ENCODE measurements around the gene DLGAP1. TPM values are rescaled to one million over a fixed set of nuclear protein-coding genes. Genes with fewer than 3 reads are reported as not detected.

DLGAP1 gene
- total RNA-seq, 6 experiments from 2014 or later = 0.09 to 0.31 (median 0.18) TPM; not detected in 2

- Histone ChIP-seq H3K27me3 (no peaks in the 10 kb centered on the region), H3K4me3 (no peak overlapping the region), H3K27ac (peak overlapping the region; percentile 47 to 60 (median 57)), H3K4me1 (peaks cover 0 to 10% (median 0%) of the 10 kb centered on the region in 4 donors), H3K9me3 (no peaks in the 10 kb centered on the region), H3K36me3 (no peaks in the 10 kb centered on the region)
- intact Hi-C loops (cut with DNase I) = loop anchor here (10.0 kb wide), 3 partner anchors 76 to 376 kb away; partner anchors contain the start of gene TGIF1 (in 1 of the 2)
- TF ChIP-seq CTCF (IDR thresholded peaks at IDR 0.05) (no peak), POLR2A (IDR thresholded peaks at IDR 0.05) (no peak)
- DNase-seq = no peak
- 61% methylated on average over 3 of the region's 4 CpGs for WGBS (ENCODE audit: insufficient coverage, low coverage, low lambda C conversion rate, missing lambda C conversion rate)
- peak; percentile 28 to 65 (median 56) for ATAC-seq
Measured at GRCh38 chr18:3660739-3661515, 794.2 kb downstream of the DLGAP1 start.

GRCh38 chr18:3658529-3658928, 796.6 kb downstream of the DLGAP1 start:
- H3K9me3 ChIP-seq = no peaks in the 10 kb centered on the region
- H3K36me3 ChIP-seq = no peaks in the 10 kb centered on the region
- H3K4me3 ChIP-seq = no peak overlapping the region
- H3K27me3 ChIP-seq = no peaks in the 10 kb centered on the region
- ATAC-seq (no peak), DNase-seq (no peak)
- WGBS (ENCODE audit: insufficient coverage, low coverage, low lambda C conversion rate, missing lambda C conversion rate) = 59% methylated on average over 1 of the region's 1 CpG
- no peak overlapping the region for H3K27ac ChIP-seq
- H3K4me1 ChIP-seq = no peaks in the 10 kb centered on the region
- TF ChIP-seq POLR2A (IDR thresholded peaks at IDR 0.05) (no peak), CTCF (IDR thresholded peaks at IDR 0.05) (no peak)
- intact Hi-C loops (cut with DNase I) = no loop called here

- no peaks in the 10 kb centered on the region for H3K4me1 ChIP-seq
- no peak for TF ChIP-seq CTCF (IDR thresholded peaks at IDR 0.05)
- TF ChIP-seq POLR2A (IDR thresholded peaks at IDR 0.05) = no peak
- no peaks in the 10 kb centered on the region for H3K36me3 ChIP-seq
- peak in 2 of 4 donors; percentile 6 to 37 for ATAC-seq
- WGBS (ENCODE audit: insufficient coverage, low coverage, low lambda C conversion rate, missing lambda C conversion rate) = 63% methylated on average over 10 of the region's 15 CpGs
- no peak for DNase-seq
- intact Hi-C loops (cut with DNase I) = no loop called here
- no peak overlapping the region for H3K4me3 ChIP-seq
- no peaks in the 10 kb centered on the region for H3K27me3 ChIP-seq
- peak overlapping the region in 1 of 3 donors; percentile 7 for H3K27ac ChIP-seq
- no peaks in the 10 kb centered on the region for H3K9me3 ChIP-seq
Measured at GRCh38 chr18:3655254-3656050, 799.7 kb downstream of the DLGAP1 start.

- Histone ChIP-seq H3K27me3 (no peaks in the 10 kb centered on the region), H3K36me3 (no peaks in the 10 kb centered on the region), H3K4me3 (no peak overlapping the region), H3K27ac (peak overlapping the region in 1 of 3 donors; percentile 7), H3K9me3 (no peaks in the 10 kb centered on the region), H3K4me1 (peaks cover 0 to 5% (median 0%) of the 10 kb centered on the region in 4 donors)
- no peak for ATAC-seq
- 80% methylated on average over 10 of the region's 11 CpGs for WGBS (ENCODE audit: insufficient coverage, low coverage, low lambda C conversion rate, missing lambda C conversion rate)
- no peak for DNase-seq
- intact Hi-C loops (cut with DNase I) = no loop called here
- TF ChIP-seq CTCF (IDR thresholded peaks at IDR 0.05) (no peak), POLR2A (IDR thresholded peaks at IDR 0.05) (no peak)
Measured at GRCh38 chr18:3654442-3655253, 800.5 kb downstream of the DLGAP1 start.

Measured in right lobe of liver (tissue), 6 donors.